AG04450 (cell line): Measurements from ENCODE around the gene SLA2. TPM values are rescaled to one million over a fixed set of nuclear protein-coding genes. Genes with fewer than 3 reads are reported as not detected.

Experiments used
- CTCF ChIA-PET: fragments of 300-600, 350-600 bp; formaldehyde crosslinking; extraction: SDS; loops from one replicate; lab custom pipeline; 2022; ENCODE audit warnings: antibody characterized with exemption, inconsistent platforms; lab: Charles Lee
- POLR2A ChIA-PET: fragments of 350-600 bp; formaldehyde crosslinking; extraction: SDS; loops from one replicate; lab custom pipeline; 2021; ENCODE audit warnings: antibody characterized with exemption, inconsistent platforms; lab: Yijun Ruan, JAX
- DNase-seq: peaks from one replicate; pipeline ENCODE4 v3.0.0-alpha.2; 2011; ENCODE audit warnings: low read depth, low spot score
- H3K27ac ChIP-seq: one replicate; pipeline ENCODE4 v1.5.1; 2012; ENCODE audit warnings: low read depth, low read length, control low read depth
- H3K27me3 ChIP-seq: one replicate; pipeline ENCODE4 v1.6.0; 2012; ENCODE audit warnings: low read length; ENCODE audit not compliant: control insufficient read depth, insufficient read depth
- H3K4me3 ChIP-seq: 2 replicates; pipeline ENCODE4 v1.5.1; 2011; ENCODE audit warnings: mild to moderate bottlenecking, low read depth, low read length, control low read depth
- H3K9me3 ChIP-seq: 2 replicates; pipeline ENCODE4 v1.5.1; 2012; ENCODE audit warnings: low read length; ENCODE audit not compliant: control insufficient read depth, insufficient read depth
- polyA plus RNA-seq: library from polyadenylated mRNA; depleted of rRNA; stranded (reverse); fragments of >200 nt; gene quantifications from 2 replicates; pipeline ENCODE4 v1.2.3, GENCODE V29; 2011
- TF ChIP-seq, protein P1 (sequence below): IDR thresholded peaks from 2 replicates; pipeline ENCODE4 v1.5.1; 2011; ENCODE audit warnings: low read depth, low read length, control low read depth, inconsistent platforms

SLA2 gene
- polyA plus RNA-seq, 1 experiment: not detected

- no peaks in the 10 kb centered on the region for H3K9me3 ChIP-seq
- H3K27ac ChIP-seq: no peak overlapping the region
- no peak for DNase-seq
- ChIA-PET POLR2A (interaction anchor here (0.7 kb wide), 1 partner anchor 167 kb away, joined by 3 read pairs; no protein-coding TSS in a partner anchor), CTCF (interaction anchor here (1.1 to 1.7 kb wide), 2 partner anchors 18 to 131 kb away, joined by 4 read pairs; partner anchors contain the start of gene RAB5IF)
- TF ChIP-seq, protein P1, sequence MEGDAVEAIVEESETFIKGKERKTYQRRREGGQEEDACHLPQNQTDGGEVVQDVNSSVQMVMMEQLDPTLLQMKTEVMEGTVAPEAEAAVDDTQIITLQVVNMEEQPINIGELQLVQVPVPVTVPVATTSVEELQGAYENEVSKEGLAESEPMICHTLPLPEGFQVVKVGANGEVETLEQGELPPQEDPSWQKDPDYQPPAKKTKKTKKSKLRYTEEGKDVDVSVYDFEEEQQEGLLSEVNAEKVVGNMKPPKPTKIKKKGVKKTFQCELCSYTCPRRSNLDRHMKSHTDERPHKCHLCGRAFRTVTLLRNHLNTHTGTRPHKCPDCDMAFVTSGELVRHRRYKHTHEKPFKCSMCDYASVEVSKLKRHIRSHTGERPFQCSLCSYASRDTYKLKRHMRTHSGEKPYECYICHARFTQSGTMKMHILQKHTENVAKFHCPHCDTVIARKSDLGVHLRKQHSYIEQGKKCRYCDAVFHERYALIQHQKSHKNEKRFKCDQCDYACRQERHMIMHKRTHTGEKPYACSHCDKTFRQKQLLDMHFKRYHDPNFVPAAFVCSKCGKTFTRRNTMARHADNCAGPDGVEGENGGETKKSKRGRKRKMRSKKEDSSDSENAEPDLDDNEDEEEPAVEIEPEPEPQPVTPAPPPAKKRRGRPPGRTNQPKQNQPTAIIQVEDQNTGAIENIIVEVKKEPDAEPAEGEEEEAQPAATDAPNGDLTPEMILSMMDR: no peak
- H3K27me3 ChIP-seq: no peaks in the 10 kb centered on the region
- no peak overlapping the region for H3K4me3 ChIP-seq
Observed at GRCh38 chr20:36624068-36624943, 21.7 kb downstream of the SLA2 start.

- DNase-seq: no peak
- TF ChIP-seq, protein P1: no peak
- no peaks in the 10 kb centered on the region for H3K27me3 ChIP-seq
- no peaks in the 10 kb centered on the region for H3K9me3 ChIP-seq
- no peak overlapping the region for H3K27ac ChIP-seq
- CTCF ChIA-PET: interaction anchor here (1.7 kb wide), 1 partner anchor 132 kb away, joined by 4 read pairs; no protein-coding TSS in a partner anchor
- POLR2A ChIA-PET: interaction anchor here (0.7 kb wide), 1 partner anchor 168 kb away, joined by 3 read pairs; no protein-coding TSS in a partner anchor
- no peak overlapping the region for H3K4me3 ChIP-seq
Observed at GRCh38 chr20:36623444-36623843, 22.6 kb downstream of the SLA2 start.

DNA sequence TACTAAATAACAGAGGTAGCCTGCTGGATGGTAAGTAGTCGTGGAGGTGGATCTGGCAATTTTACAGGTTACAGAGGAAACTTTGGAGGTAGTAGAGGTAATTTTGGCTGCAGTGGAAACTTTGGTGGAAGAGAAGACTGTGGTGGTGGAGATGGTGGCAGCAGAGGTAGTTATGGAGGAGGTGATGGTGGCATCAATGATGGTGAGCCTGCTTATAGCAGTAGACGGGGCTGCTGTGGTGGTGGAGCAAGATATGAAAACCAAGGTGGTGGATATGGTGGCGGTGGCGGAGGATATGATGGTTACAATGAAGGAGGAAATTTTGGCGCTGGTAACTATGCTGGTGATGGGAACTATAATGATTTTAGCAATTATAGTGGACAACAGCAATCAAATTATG is 25.1 kb downstream of the SLA2 start:
- Histone ChIP-seq H3K27ac (no peak overlapping the region), H3K27me3 (no peaks in the 10 kb centered on the region), H3K4me3 (no peak overlapping the region), H3K9me3 (no peaks in the 10 kb centered on the region)
- TF ChIP-seq, protein P1: no peak
- ChIA-PET CTCF (no interaction called here), POLR2A (no interaction called here)
- DNase-seq: no peak

GRCh38 chr20:36614781-36615557 is 31.0 kb downstream of the SLA2 start:
- ChIA-PET CTCF (interaction anchor here (1.4 to 3.7 kb wide), 2 partner anchors 9 to 140 kb away, joined by 4 to 34 read pairs; partner anchors contain the start of gene RAB5IF), POLR2A (interaction anchor here (1.4 kb wide), 1 partner anchor 10 kb away, joined by 4 read pairs; the partner anchor contains the start of gene RAB5IF)
- Histone ChIP-seq H3K27me3 (no peaks in the 10 kb centered on the region), H3K27ac (no peak overlapping the region), H3K4me3 (no peak overlapping the region), H3K9me3 (no peaks in the 10 kb centered on the region)
- TF ChIP-seq, protein P1: no peak
- no peak for DNase-seq
